T-helper 1 cell (primary cell): ENCODE measurements around the gene NEU2.
"Not testable (repeated sequence)": the region's sequence is repeated elsewhere in the genome, so short reads cannot be mapped to it uniquely, and the experiment has no call there.

Experiments used
- DNase-seq, 5 donors: peaks; one replicate each; pipeline ENCODE4 v3.0.0-alpha.2; 2012 to 2020

Gene NEU2

GRCh38 chr2:233010569-233011267 is 21.8 kb upstream of the NEU2 start:
- no peak for DNase-seq

- DNase-seq: no peak
Measured at GRCh38 chr2:233011268-233011650, 21.2 kb upstream of the NEU2 start.

GRCh38 chr2:233011702-233012131 is 20.8 kb upstream of the NEU2 start:
- no peak for DNase-seq

- DNase-seq: no peak
Measured at GRCh38 chr2:233012301-233012971, 20.0 kb upstream of the NEU2 start.

- DNase-seq: no peak
Measured at GRCh38 chr2:233013027-233013461, 19.4 kb upstream of the NEU2 start, which contains the start of gene NGEF. TSS of gene NGEF (minus strand) at chr2:233013256. CDS start at chr2:232974890, 38,366 bp downstream.

GRCh38 chr2:233013650-233014049 is 18.8 kb upstream of the NEU2 start:
- no peak for DNase-seq

- no peak for DNase-seq
Measured at GRCh38 chr2:233015019-233015645, 17.3 kb upstream of the NEU2 start.

- DNase-seq: no peak
Measured at GRCh38 chr2:233017947-233018346, 14.5 kb upstream of the NEU2 start.

GRCh38 chr2:233019610-233020009 is 12.9 kb upstream of the NEU2 start:
- DNase-seq: not testable (repeated sequence)

GRCh38 chr2:233020454-233020853 is 12.0 kb upstream of the NEU2 start:
- DNase-seq: no peak

- no peak for DNase-seq
Measured at GRCh38 chr2:233021771-233022170, 10.7 kb upstream of the NEU2 start.

- no peak for DNase-seq
Measured at GRCh38 chr2:233022561-233022960, 9.9 kb upstream of the NEU2 start.

- DNase-seq: no peak
Measured at GRCh38 chr2:233023007-233023760, 9.3 kb upstream of the NEU2 start.

- DNase-seq: no peak
Measured at GRCh38 chr2:233023761-233024410, 8.6 kb upstream of the NEU2 start.

GRCh38 chr2:233025706-233026105 is 6.8 kb upstream of the NEU2 start:
- no peak for DNase-seq

GRCh38 chr2:233026198-233026813 is 6.2 kb upstream of the NEU2 start:
- DNase-seq: no peak

GRCh38 chr2:233029321-233029720 is 3.2 kb upstream of the NEU2 start:
- no peak for DNase-seq

- no peak for DNase-seq
Measured at GRCh38 chr2:233031556-233032500, 644 bp upstream of the NEU2 start.

GRCh38 chr2:233033672-233034071 is 1.2 kb downstream of the NEU2 start:
- no peak for DNase-seq

- no peak for DNase-seq
Measured at GRCh38 chr2:233034091-233034882, 1.8 kb downstream of the NEU2 start.
